HG03097 (cell line): ENCODE data around the gene USH2A.

Source experiments
- ATAC-seq: cut with Tn5 transposase; IDR thresholded peaks from one replicate; pipeline ENCODE4 v1.9.1; 2021; ENCODE audit not compliant: unreplicated experiment, low FRiP score

The USH2A gene

GRCh38 chr1:216422821-216423520 lies at the start of gene USH2A:
USH2A (minus strand) TSS chr1:216423448; CDS start chr1:216422336, 1,112 bp downstream.
- no peak for ATAC-seq

- ATAC-seq, result no peak
Measured at GRCh38 chr1:216466162-216466801, 43.0 kb upstream of the USH2A start.

- ATAC-seq, result no peak
Measured at GRCh38 chr1:216464489-216464888, 41.2 kb upstream of the USH2A start.

GRCh38 chr1:216462066-216462775 lies 39.0 kb upstream of the USH2A start:
- ATAC-seq, result no peak

GRCh38 chr1:216461466-216461865 lies 38.2 kb upstream of the USH2A start:
- ATAC-seq, result no peak

GRCh38 chr1:216459651-216460207 lies 36.5 kb upstream of the USH2A start:
- no peak for ATAC-seq

- no peak for ATAC-seq
Measured at GRCh38 chr1:216458812-216459211, 35.6 kb upstream of the USH2A start.

- no peak for ATAC-seq
Measured at GRCh38 chr1:216457356-216457755, 34.1 kb upstream of the USH2A start.

GRCh38 chr1:216456682-216457081 lies 33.4 kb upstream of the USH2A start:
- ATAC-seq, result no peak

- ATAC-seq, result no peak
Measured at GRCh38 chr1:216453777-216454176, 30.5 kb upstream of the USH2A start.

- no peak for ATAC-seq
Measured at GRCh38 chr1:216450227-216450626, 27.0 kb upstream of the USH2A start.

- ATAC-seq, result no peak
Measured at GRCh38 chr1:216448011-216448510, 24.8 kb upstream of the USH2A start.

- no peak for ATAC-seq
Measured at GRCh38 chr1:216437603-216438002, 14.4 kb upstream of the USH2A start.

- no peak for ATAC-seq
Measured at GRCh38 chr1:216434232-216434631, 11.0 kb upstream of the USH2A start.

- ATAC-seq, result no peak
Measured at GRCh38 chr1:216433175-216433574, 9.9 kb upstream of the USH2A start.

GRCh38 chr1:216430744-216431143 lies 7.5 kb upstream of the USH2A start:
- ATAC-seq, result no peak

- no peak for ATAC-seq
Measured at GRCh38 chr1:216425577-216425976, 2.3 kb upstream of the USH2A start.

GRCh38 chr1:216420746-216421145 lies 2.5 kb downstream of the USH2A start:
- ATAC-seq, result no peak

- no peak for ATAC-seq
Measured at GRCh38 chr1:216420263-216420662, 3.0 kb downstream of the USH2A start.

GRCh38 chr1:216416488-216416887 lies 6.8 kb downstream of the USH2A start:
- no peak for ATAC-seq

- ATAC-seq, result no peak
Measured at GRCh38 chr1:216410026-216410425, 13.2 kb downstream of the USH2A start.
